Measurements from ENCODE around the gene SLC49A3.
"Not testable (repeated sequence)": the region's sequence is repeated elsewhere in the genome, so short reads cannot be mapped to it uniquely, and the experiment has no call there.

SLC49A3 gene

GRCh38 chr4:673349-674091 lies 15.4 kb downstream of the SLC49A3 start:
- intact Hi-C loops (cut with DNase I), result loop anchor here (10.0 kb wide), 2 partner anchors 69 to 199 kb away; no protein-coding TSS in a partner anchor

GRCh38 chr4:671769-672168 lies 17.2 kb downstream of the SLC49A3 start:
- intact Hi-C loops (cut with DNase I), result loop anchor here (10.0 kb wide), 2 partner anchors 67 to 197 kb away; no protein-coding TSS in a partner anchor
- no peak for DNase-seq

More at GRCh38 chr4:673349-674091, 15.4 kb downstream of the SLC49A3 start:
- DNase-seq, result peak in 2 of 10 donors; percentile 79 to 88

- intact Hi-C loops (cut with DNase I), result loop anchor here (10.0 kb wide), 2 partner anchors 65 to 195 kb away; no protein-coding TSS in a partner anchor
- peak in 3 of 10 donors; percentile 21 to 57 (median 47) for DNase-seq
Measured at GRCh38 chr4:669806-670559, 19.0 kb downstream of the SLC49A3 start.

GRCh38 chr4:668219-668618 lies 20.7 kb downstream of the SLC49A3 start:
- DNase-seq, result peak in 1 of 10 donors; percentile 68
- intact Hi-C loops (cut with DNase I), result not testable (repeated sequence)

- peak in 4 of 10 donors; percentile 15 to 35 (median 22) for DNase-seq
- intact Hi-C loops (cut with DNase I), result no loop called here
Measured at GRCh38 chr4:667545-667925, 21.4 kb downstream of the SLC49A3 start.

- peak in 4 of 10 donors; percentile 24 to 84 (median 64) for DNase-seq
Measured at GRCh38 chr4:666822-667544, 22.0 kb downstream of the SLC49A3 start.

GRCh38 chr4:666436-666810 lies 22.5 kb downstream of the SLC49A3 start:
- DNase-seq, result peak in 3 of 10 donors; percentile 58 to 86 (median 78)
- intact Hi-C loops (cut with DNase I), result no loop called here

More at GRCh38 chr4:666822-667544, 22.0 kb downstream of the SLC49A3 start:
- intact Hi-C loops (cut with DNase I), result no loop called here

- DNase-seq, result peak in 5 of 10 donors; percentile 28 to 90 (median 74)
- intact Hi-C loops (cut with DNase I), result no loop called here
Measured at GRCh38 chr4:665751-666435, 23.1 kb downstream of the SLC49A3 start.

GRCh38 chr4:665381-665750 lies 23.6 kb downstream of the SLC49A3 start:
- intact Hi-C loops (cut with DNase I), result no loop called here
- DNase-seq, result peak in 4 of 10 donors; percentile 4 to 77 (median 52)

- intact Hi-C loops (cut with DNase I), result no loop called here
- peak in 5 of 10 donors; percentile 6 to 80 (median 64) for DNase-seq
Measured at GRCh38 chr4:664713-665231, 24.2 kb downstream of the SLC49A3 start.

GRCh38 chr4:663438-664428 lies 25.2 kb downstream of the SLC49A3 start:
- DNase-seq, result peak in 8 of 10 donors; percentile 38 to 92 (median 65)
- intact Hi-C loops (cut with DNase I), result no loop called here

- DNase-seq, result peak in 4 of 10 donors; percentile 26 to 86 (median 76)
- intact Hi-C loops (cut with DNase I), result no loop called here
Measured at GRCh38 chr4:663046-663437, 25.9 kb downstream of the SLC49A3 start.

- intact Hi-C loops (cut with DNase I), result no loop called here
- peak in 4 of 10 donors; percentile 25 to 78 (median 70) for DNase-seq
Measured at GRCh38 chr4:661881-662761, 26.8 kb downstream of the SLC49A3 start.

- DNase-seq, result peak in 3 of 10 donors; percentile 30 to 66 (median 60)
- intact Hi-C loops (cut with DNase I), result no loop called here
Measured at GRCh38 chr4:661231-661630, 27.7 kb downstream of the SLC49A3 start.

GRCh38 chr4:660401-660800 lies 28.6 kb downstream of the SLC49A3 start:
- DNase-seq, result peak in 4 of 10 donors; percentile 5 to 66 (median 42)

GRCh38 chr4:659851-660250 lies 29.1 kb downstream of the SLC49A3 start:
- peak in 4 of 10 donors; percentile 12 to 42 (median 28) for DNase-seq
- intact Hi-C loops (cut with DNase I), result no loop called here

More at GRCh38 chr4:660401-660800, 28.6 kb downstream of the SLC49A3 start:
- intact Hi-C loops (cut with DNase I), result no loop called here
